ENCODE data around the gene SZT2. TPM values are rescaled to one million over a fixed set of nuclear protein-coding genes. Genes with fewer than 3 reads are reported as not detected.

The SZT2 gene
- total and polyA plus RNA-seq, 2 of the 4 experiments (the other 2 are of a cell fraction), result 9.5 to 14.3 TPM

- intact Hi-C loops (cut with micrococcal nuclease), result no loop called here
- POLR2A ChIA-PET (ENCODE audit: unreplicated experiment), result no interaction called here
- no peaks in the 10 kb centered on the region; the same call in 1 of the 2 replicates for H4K20me1 ChIP-seq (ENCODE audit: insufficient read depth, low read length)
Measured at GRCh38 chr1:43438576-43438952, 48.9 kb downstream of the SZT2 start.

More at GRCh38 chr1:43438576-43438952, 48.9 kb downstream of the SZT2 start:
- Histone ChIP-seq H3K9ac (ENCODE audit: low read depth, low read length) (no peak overlapping the region), H2BK5ac (ENCODE audit: low read depth, low read length, poor library complexity, severe bottlenecking) (no peak overlapping the region), H2BK20ac (ENCODE audit: low read depth, low read length) (no peak overlapping the region), H2AK9ac (replicated peaks; ENCODE audit: low read depth, low read length, poor library complexity) (no peak overlapping the region), H3K4me2 (ENCODE audit: low read depth, low read length) (no peak overlapping the region), H3K9me3 (ENCODE audit: control insufficient read depth, insufficient read depth, low read length) (no peaks in the 10 kb centered on the region), H3K23ac (ENCODE audit: low read depth, low read length) (no peak overlapping the region), H3K9me1 (ENCODE audit: insufficient read depth, low read length) (peaks cover 9% of the 10 kb centered on the region), H4K5ac (ENCODE audit: low read depth, low read length) (no peak overlapping the region), H2BK15ac (ENCODE audit: low read depth, low read length) (no peak overlapping the region), H4K8ac (ENCODE audit: low read depth in 2 of 2, low read length in 2 of 2) (no peak overlapping the region), H2AFZ (replicated peaks; ENCODE audit: low read length, poor library complexity) (peak overlapping the region; percentile 27), H4K91ac (ENCODE audit: insufficient read depth, low read depth, low read length) (no peak overlapping the region), H3K4me3 (ENCODE audit: insufficient read depth, low read depth, low read length) (no peak overlapping the region), H3K27ac (ENCODE audit: insufficient read depth, low read length) (no peak overlapping the region), H3K4me1 (ENCODE audit: control insufficient read depth, insufficient read depth, low read length) (peaks cover 2% of the 10 kb centered on the region; the same call in 1 of the 2 replicates), H3K4ac (ENCODE audit: low read depth, low read length) (no peak overlapping the region), H2BK120ac (ENCODE audit: low read depth, low read length) (no peak overlapping the region), H2AK5ac (ENCODE audit: low read depth, low read length) (no peak overlapping the region), H3K79me1 (ENCODE audit: low read depth in 1 of 2, low read length in 2 of 2) (no peaks in the 10 kb centered on the region), H3K18ac (ENCODE audit: low read depth, low read length) (no peak overlapping the region), H3K27me3 (ENCODE audit: control insufficient read depth, insufficient read depth, low read length) (no peaks in the 10 kb centered on the region), H3K36me3 (ENCODE audit: control insufficient read depth, insufficient read depth, low read length) (peaks cover 71% of the 10 kb centered on the region), H3K56ac (ENCODE audit: extremely low read depth, insufficient read depth, low read length) (no peak overlapping the region), H3K14ac (replicated peaks; ENCODE audit: low read depth, low read length) (no peak overlapping the region)
- WGBS, 2 experiments (ENCODE audit: extremely low coverage in 2 of 2, insufficient read length in 1 of 2), result 94% methylated on average over 8 of the region's 8 CpGs; no CpG with 5 or more reads in 1 of the 2 experiments
- no TSS peak for BruUV-seq (replicated peaks)
- ATAC-seq (ENCODE audit: low read depth) (no peak), DNase-seq (no peak)
- no peak for TF ChIP-seq CTCF (conservative IDR thresholded peaks at IDR 0.05; ENCODE audit: low read depth, low read length)
- in situ Hi-C loops (cut with MboI; ENCODE audit: low sequenced_read_pairs) (no loop called here), dilution Hi-C loops (cut with HindIII; ENCODE audit: low sequenced_read_pairs, unreplicated experiment) (no loop called here)
- CTCF ChIA-PET, result no interaction called here
